Right ventricle myocardium superior (tissue), 1 donor: ENCODE results near the gene ACSM2B. TPM values are rescaled to one million over a fixed set of nuclear protein-coding genes. Genes with fewer than 3 reads are reported as not detected.
"Not testable (repeated sequence)": the region's sequence is repeated elsewhere in the genome, so short reads cannot be mapped to it uniquely, and the experiment has no call there.

ENCODE experiments used
- ATAC-seq: fragments of 200-7000 bp; cut with Tn5 transposase; one replicate; pipeline ENCODE4 v1.9.1; 2020; ENCODE audit warnings: mild to moderate bottlenecking; ENCODE audit not compliant: poor library complexity
- DNase-seq: peaks from one replicate; pipeline ENCODE4 v3.0.0-alpha.2; 2020
- intact Hi-C: fragments of 100-400 bp; cut with DNase I; formaldehyde crosslinking; loops from one replicate; pipeline ENCODE4 v1.11.2; 2022
- long read RNA-seq: library from polyadenylated mRNA; unstranded; transcript quantifications from one replicate; pipeline ENCODE4 v2.0.0, GENCODE V29; 2021
- total RNA-seq: library from RNA; stranded (reverse); fragmentation: NEBNext Ultra II Directional; extraction: Animal tissue kit (Norgen Biotek cat#: 25700); gene quantifications from one replicate; pipeline ENCODE4 v1.2.1, GENCODE V29; 2021
- donor health status: DM: no; HTN: yes; CAD: no; lungs with severe emphysema.

Gene ACSM2B
- not detected for total RNA-seq
- long read RNA-seq, result 0 reads

DNA sequence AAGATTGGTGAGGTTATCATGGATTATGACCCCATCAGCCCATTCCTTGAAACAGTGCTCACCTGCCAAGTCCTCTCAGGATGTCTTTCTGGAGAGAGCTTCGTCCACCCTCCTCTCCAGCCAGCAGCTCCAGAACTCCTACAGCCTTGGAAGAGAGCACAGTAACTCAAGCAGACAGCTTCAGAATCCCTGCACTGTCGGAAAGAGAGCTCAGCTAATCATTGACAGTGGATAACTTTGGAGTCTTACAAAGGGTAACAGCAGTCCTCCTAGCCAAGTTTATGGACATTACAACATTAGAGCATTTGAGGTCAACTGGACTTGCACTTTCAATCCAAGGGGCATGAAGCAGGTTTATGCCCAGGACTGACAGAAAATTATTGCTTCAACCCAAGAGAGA is at the start of gene ACSM2B:
ACSM2B (minus strand) TSS at position 223 of the 400 bp plus-strand sequence. CDS start 11,522 bp downstream, outside the sequence.
- ATAC-seq, DNase-seq, intact Hi-C loops: not testable (repeated sequence)

GRCh38 chr16:20624882-20625807 is 49.0 kb upstream of the ACSM2B start:
- ATAC-seq (no peak), DNase-seq (no peak)
- intact Hi-C loops, result no loop called here

DNA sequence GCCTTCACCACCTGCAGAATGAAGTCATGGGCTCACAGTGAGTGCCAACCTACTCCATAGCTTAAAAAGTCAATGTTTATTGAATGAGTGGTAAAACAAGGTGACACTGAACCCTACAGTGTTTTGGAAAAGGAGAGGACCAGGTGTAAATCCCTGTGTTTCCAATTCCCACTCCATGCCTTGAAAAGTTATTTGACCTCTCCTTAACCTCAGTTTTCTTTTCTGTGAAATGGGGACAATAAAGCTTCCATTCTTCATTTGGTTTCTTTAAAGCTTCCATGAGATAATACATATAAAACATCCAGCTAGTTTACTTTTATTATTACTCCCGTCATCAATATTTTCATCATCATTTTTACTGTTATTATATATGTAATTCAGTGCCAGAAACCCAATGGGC is 48.0 kb upstream of the ACSM2B start:
- DNase-seq, result no peak
- ATAC-seq, result no peak
- intact Hi-C loops, result no loop called here

DNA sequence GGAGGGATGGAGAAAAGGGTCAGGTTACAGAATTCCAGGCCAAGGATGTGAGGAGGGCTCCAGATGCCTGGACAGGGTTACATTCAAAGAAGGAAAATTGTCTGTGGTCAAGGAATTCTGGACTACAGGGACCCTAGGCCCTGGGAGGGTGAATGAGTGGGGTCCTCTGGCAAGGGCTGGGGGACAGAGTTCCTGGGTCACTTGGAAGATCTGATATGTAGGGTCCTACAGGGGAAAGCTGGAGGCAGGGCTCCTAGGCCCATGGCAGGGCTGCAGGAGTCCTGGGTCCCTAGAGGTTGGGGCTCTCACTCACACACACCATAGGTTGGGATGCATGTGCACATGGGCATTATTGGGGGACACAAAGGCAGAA is 46.3 kb upstream of the ACSM2B start:
- no peak for ATAC-seq
- intact Hi-C loops, result no loop called here
- no peak for DNase-seq

DNA sequence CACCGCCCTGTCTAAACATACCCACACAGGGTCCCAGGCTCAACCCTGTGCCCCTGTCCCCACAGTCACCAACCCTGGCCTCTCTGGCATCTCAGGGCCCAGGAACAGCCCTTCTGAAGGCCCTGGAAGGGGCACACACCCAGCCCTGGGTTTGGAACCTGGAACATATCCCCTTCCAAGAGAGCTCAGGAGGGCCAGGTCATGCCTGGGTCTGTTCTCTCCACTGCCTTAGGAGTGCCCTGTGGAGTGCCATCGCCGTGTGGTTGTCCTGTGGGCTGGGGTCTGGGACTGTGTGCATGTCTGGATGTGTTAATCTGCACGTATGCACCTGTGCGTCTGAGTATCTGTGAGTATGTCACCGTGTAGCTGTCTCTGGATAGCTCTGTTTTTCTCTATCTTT is 45.2 kb upstream of the ACSM2B start:
- no peak for DNase-seq
- ATAC-seq, result no peak
- intact Hi-C loops, result no loop called here

DNA sequence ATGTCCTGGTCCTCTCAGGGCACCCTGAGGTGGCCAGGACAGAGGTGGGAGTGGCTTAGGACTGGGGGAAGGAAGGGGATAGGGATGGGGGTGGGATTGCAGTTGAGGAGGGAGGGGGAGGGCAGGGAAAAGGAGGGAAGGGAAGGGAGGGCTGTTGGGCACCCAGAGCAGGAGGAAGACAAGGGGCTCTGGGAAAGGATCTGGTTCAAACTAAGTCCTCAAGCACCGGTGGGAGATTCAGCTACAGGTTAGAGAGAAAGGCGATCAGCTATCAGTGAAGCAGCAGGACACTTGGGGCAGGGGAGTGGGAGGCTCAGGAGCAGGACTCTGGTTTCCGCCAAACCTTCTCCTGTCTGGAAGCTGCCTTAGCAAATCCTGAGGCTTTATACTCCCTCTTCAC is 44.6 kb upstream of the ACSM2B start:
- no peak for ATAC-seq
- DNase-seq, result no peak
- intact Hi-C loops, result no loop called here

GRCh38 chr16:20620003-20620402 is 43.8 kb upstream of the ACSM2B start:
- ATAC-seq, result no peak
- intact Hi-C loops, result no loop called here
- no peak for DNase-seq

DNA sequence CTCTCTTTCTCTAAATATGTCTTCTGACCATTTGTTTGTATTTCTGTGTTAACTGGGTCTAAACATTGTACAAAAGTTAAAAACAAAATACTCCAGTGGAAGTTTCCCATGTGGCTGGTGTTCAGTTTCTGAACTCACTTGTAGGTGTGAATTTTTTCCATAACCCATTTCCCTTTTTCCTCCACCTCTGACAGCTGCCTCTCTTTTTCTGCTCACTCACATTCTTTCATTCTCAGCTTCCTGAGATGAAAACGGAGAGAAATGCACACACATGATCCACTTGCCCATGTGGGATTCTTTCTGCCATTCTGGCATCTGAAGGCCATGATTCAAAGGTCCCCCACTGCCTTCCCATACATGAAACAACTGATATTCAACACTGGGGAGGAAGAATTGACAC is 41.1 kb upstream of the ACSM2B start:
- DNase-seq (no peak), ATAC-seq (no peak)
- intact Hi-C loops, result no loop called here

- ATAC-seq (no peak), DNase-seq (no peak)
- intact Hi-C loops, result no loop called here
Measured at GRCh38 chr16:20614186-20615141, 38.3 kb upstream of the ACSM2B start.

GRCh38 chr16:20613481-20614185 is 37.5 kb upstream of the ACSM2B start:
- ATAC-seq (no peak), DNase-seq (no peak)
- intact Hi-C loops, result no loop called here

DNA sequence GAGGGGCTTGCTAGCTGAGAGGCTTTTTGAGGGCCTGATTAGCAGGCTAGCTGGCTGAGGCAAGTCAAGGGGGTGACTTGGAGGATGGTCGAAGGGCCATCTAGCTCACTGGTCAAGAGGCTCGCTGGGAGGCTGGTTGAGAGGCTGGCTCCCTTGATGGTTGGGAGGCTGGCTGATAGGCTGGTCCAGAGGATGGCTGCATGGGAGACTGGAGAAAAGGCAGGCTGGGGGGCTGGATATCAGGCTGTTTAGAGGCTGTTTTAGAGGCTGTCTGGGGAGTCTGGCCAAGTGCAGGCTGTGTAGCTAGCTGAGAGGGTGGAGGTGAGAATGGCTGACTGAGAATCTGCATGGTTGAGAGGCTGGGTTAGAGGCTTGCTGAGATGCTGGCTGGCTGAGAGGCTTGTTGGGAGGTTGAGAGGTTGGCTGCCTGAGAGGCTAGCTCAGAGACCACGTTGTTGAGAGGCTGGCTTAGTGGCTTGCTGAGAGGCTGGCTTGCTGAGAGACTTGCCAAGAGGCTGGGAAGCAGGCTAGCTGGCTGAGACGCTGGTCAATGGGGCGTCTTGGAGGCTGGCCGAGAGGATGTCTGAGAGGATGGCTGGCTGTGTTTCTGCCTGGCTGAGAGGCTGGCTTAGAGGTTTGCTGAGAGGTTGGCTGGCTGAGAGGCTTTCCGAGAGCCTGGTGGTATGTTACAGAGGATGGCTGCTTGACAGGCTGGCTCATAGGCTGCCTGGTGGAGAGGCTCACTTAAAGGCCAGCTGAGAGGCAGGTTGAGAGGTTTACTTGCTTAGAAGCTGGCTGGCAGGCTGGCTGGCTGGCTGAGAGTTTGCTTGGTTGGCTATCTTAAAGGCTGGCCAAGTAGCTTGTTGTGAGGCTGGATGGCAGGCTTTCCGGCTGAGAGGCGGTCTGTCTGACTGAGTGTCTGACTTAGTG is 36.6 kb upstream of the ACSM2B start:
- ATAC-seq (peak; percentile 49), DNase-seq (peak; percentile 83)
- intact Hi-C loops, result no loop called here

DNA sequence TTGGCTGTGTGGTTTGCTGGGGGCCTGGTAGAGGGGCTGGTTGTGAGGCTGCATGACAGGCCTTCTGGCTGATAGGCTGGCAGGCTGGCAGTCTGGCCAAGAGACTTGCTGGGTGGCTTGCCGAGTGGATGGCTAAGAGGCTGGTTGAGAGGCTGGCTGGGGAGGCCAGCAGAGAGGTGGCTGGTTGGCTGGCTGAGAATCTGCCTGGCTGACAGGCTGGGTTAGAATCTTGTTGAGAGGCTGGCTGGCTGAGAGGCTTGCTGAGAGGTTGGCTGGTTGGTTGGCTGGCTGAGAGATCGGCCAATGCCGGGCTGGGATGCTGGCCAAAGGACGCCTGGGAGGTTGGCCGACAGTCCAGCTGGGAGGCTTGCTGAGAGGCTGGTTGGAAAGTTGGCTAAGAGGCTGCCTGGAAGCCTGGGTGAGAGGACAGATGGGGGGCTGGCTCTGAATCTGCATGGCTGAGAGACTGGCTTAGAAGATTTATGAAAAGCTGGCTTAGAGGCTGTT is 35.9 kb upstream of the ACSM2B start:
- ATAC-seq, result peak; percentile 77
- intact Hi-C loops, result no loop called here
- DNase-seq, result peak; percentile 88

DNA sequence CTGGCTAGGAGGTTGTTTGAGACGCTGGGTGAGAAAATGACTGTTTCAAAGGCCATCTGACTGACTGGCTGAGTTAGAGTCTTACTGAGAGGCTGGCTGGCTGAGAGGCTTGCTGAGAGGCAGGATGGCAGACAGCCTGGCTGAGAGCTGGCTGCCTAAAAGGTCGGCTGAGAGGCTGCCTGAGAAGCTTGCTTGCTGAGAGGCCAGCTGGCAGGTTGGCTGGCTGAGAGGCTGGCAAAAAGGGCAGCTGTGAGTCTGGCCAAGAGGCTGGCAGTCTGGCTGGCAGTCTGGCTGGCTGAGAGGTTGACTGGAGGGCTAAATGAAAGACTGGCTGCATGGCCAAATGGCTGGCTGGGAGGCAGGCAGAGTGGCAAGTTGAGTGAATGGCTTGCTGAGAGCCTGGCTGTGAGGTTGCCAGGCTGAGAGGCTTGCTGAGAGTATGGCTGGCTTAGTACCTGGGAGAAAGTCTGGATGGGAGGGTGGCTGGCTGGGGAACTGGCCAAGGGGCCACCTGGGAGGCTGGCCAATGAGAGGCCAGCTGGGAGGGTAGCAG is 35.3 kb upstream of the ACSM2B start:
- intact Hi-C loops, result no loop called here
- ATAC-seq (peak; percentile 77), DNase-seq (peak; percentile 69)

GRCh38 chr16:20610892-20611349 is 34.8 kb upstream of the ACSM2B start:
- DNase-seq (peak; percentile 52), ATAC-seq (peak; percentile 34)
- intact Hi-C loops, result no loop called here

DNA sequence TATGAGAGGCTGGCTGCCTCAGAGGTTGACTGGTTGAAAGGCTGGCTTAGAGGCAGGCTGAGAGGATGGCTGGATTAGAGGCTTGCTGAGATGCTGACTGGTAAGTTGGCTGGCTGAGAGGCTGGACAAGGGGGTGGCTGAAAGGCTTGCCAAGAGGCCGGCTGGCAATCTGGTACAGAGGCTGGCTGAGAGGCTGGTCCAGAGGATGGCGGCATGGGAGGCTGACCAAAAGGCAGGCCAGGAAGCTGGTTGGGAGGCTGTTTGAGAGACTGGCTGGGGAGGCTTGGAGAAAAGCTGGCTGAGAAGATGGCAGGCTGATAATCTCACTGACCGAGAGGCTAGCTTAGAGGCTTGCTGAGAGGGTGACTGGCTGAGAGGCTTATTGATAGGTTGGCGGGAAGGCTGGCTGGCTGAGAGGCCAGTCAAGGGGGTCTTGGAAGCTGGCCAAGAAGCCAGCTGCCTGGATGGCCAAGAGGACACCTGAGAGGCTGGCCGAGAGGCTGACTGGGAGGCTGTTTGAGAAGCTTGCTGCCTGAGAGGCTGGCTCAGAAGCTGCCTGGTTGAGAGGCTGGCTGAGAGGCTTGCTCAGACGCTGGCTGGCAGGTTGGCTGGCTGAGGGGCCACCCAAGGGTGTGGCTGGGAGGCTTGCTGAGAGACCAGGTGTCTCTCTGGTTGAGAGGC is 34.2 kb upstream of the ACSM2B start:
- DNase-seq (peak; percentile 44), ATAC-seq (no peak)
- intact Hi-C loops, result no loop called here

GRCh38 chr16:20602205-20602604 is 26.0 kb upstream of the ACSM2B start:
- intact Hi-C loops, ATAC-seq, DNase-seq: not testable (repeated sequence)

GRCh38 chr16:20599475-20599874 is 23.3 kb upstream of the ACSM2B start:
- DNase-seq, intact Hi-C loops, ATAC-seq: not testable (repeated sequence)
